Suprapubic skin (tissue), 4 donors: ENCODE data around the gene AASDHPPT. TPM values are rescaled to one million over a fixed set of nuclear protein-coding genes. Genes with fewer than 3 reads are reported as not detected.

Source experiments
- DNase-seq, 2 donors: peaks; one replicate each; pipeline ENCODE4 v3.0.0-alpha.2; 2019; ENCODE audit warnings: low spot score in 2 of 2
- H3K27ac ChIP-seq: fragments of 200-600 bp; sonication (generic); one replicate; pipeline ENCODE4 v1.5.1; 2019
- H3K27me3 ChIP-seq: fragments of 200-600 bp; sonication (generic); one replicate; pipeline ENCODE4 v1.5.1; 2019
- H3K36me3 ChIP-seq: fragments of 200-600 bp; sonication (generic); one replicate; pipeline ENCODE4 v1.5.1; 2019
- H3K4me1 ChIP-seq: fragments of 200-600 bp; sonication (generic); one replicate; pipeline ENCODE4 v1.5.1; 2019
- H3K4me3 ChIP-seq: fragments of 200-600 bp; sonication (generic); one replicate; pipeline ENCODE4 v1.5.1; 2019; ENCODE audit warnings: mild to moderate bottlenecking
- H3K9me3 ChIP-seq: fragments of 200-600 bp; sonication (generic); one replicate; pipeline ENCODE4 v1.5.1; 2019
- EP300 ChIP-seq: sonication (generic); formaldehyde crosslinking; IDR thresholded peaks from one replicate; pipeline ENCODE4 v1.6.1; 2017; ENCODE audit warnings: antibody characterized with exemption
- POLR2A ChIP-seq, 2 donors: fragments of 450-650 bp; IDR thresholded peaks; one replicate each; pipeline ENCODE4 v1.6.1; 2017; ENCODE audit warnings: antibody characterized with exemption in 2 of 2, mild to moderate bottlenecking in 2 of 2, moderate library complexity in 2 of 2
- POLR2AphosphoS5 ChIP-seq, 3 donors: sonication (generic); formaldehyde crosslinking; IDR thresholded peaks; one replicate each; pipeline ENCODE4 v1.6.1; 2017; ENCODE audit warnings: antibody characterized with exemption in 3 of 3
- WGBS: methylation state at CpG from one replicate; pipeline ENCODE4 v1.1.5; 2018; 5-methylcytosine and 5-hydroxymethylcytosine counted together
- total RNA-seq, 4 donors: library from RNA; depleted of rRNA; stranded (reverse); fragments of >200 nt; gene quantifications; one replicate each; pipeline ENCODE4 v1.1.0, GENCODE V29; 2016
- TF ChIP-seq, protein P1 (sequence below), 2 donors: fragments of 200-600 bp in 1 of 2; fragments of 450-650 bp in 1 of 2; sonication (generic) in 1 of 2; IDR thresholded peaks; one replicate each; pipeline ENCODE4 v1.5.1; 2016 to 2019; ENCODE audit warnings: antibody characterized with exemption in 2 of 2, mild to moderate bottlenecking in 1 of 2, moderate library complexity in 1 of 2

The AASDHPPT gene
- total RNA-seq, 4 donors from 2014 or later, result 33.7 to 45.6 (median 44.6) TPM

DNA sequence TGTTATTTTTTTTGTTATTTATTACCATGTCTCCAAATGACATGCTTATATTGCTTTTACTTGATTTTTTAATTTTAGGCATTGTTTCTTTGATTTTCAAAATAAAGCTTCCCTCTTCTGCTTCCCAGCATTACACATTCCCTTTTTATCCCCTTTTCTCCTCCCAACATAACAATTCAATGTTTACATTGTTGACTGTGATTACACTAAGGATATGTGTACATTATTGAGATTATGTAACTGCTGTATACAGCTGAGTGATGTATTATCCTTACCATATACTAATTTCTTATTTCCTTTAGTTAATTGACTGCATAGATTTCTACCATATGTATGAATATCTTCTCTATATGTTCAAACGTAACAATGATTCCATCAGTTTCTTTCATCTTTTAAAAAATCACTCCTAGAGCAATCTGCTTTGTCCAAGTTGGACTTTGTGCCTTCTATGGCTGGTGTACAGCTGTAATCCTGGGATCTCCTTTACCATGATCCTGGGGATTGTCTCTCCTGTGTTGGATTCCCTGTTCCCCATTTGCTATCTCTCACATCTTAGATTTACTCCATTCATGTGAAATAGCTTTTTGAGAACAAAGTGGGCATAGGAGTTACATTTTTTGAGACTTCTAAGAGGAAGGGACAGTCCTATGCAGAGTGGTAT is 21.6 kb downstream of the AASDHPPT start:
- no peaks in the 10 kb centered on the region for H3K9me3 ChIP-seq
- H3K27me3 ChIP-seq, result no peaks in the 10 kb centered on the region
- 82% methylated on average over 1 of the region's 1 CpG for WGBS
- no peaks in the 10 kb centered on the region for H3K4me1 ChIP-seq
- H3K27ac ChIP-seq, result no peak overlapping the region
- no peak overlapping the region for H3K4me3 ChIP-seq
- DNase-seq, result no peak
- no peak for TF ChIP-seq EP300
- TF ChIP-seq POLR2A (IDR thresholded peaks at IDR 0.05), result no peak
- no peak for TF ChIP-seq POLR2AphosphoS5 (IDR thresholded peaks at IDR 0.05)
- TF ChIP-seq, protein P1, sequence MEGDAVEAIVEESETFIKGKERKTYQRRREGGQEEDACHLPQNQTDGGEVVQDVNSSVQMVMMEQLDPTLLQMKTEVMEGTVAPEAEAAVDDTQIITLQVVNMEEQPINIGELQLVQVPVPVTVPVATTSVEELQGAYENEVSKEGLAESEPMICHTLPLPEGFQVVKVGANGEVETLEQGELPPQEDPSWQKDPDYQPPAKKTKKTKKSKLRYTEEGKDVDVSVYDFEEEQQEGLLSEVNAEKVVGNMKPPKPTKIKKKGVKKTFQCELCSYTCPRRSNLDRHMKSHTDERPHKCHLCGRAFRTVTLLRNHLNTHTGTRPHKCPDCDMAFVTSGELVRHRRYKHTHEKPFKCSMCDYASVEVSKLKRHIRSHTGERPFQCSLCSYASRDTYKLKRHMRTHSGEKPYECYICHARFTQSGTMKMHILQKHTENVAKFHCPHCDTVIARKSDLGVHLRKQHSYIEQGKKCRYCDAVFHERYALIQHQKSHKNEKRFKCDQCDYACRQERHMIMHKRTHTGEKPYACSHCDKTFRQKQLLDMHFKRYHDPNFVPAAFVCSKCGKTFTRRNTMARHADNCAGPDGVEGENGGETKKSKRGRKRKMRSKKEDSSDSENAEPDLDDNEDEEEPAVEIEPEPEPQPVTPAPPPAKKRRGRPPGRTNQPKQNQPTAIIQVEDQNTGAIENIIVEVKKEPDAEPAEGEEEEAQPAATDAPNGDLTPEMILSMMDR (IDR thresholded peaks at IDR 0.05), result no peak
- H3K36me3 ChIP-seq, result peaks cover 41% of the 10 kb centered on the region

DNA sequence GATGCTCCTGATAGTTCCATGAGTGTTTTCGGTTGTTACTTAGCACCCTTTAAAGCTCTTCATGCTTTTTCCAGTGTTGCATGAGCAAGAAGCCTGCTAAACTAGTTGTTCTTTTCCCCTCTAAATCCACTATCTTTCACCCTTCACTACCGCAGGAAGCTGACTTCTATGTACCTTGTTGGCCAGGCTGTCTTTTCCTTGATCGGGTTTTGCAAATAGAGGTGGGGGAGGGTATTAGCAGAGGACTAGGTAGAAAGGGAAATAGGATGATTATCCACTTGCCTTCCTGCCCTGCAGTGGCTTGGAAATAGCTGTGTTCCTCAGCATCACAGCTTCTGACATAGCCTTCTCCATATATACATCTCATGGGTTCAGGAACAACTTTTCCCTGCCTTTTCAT is 23.9 kb downstream of the AASDHPPT start:
- Histone ChIP-seq H3K4me1 (no peaks in the 10 kb centered on the region), H3K9me3 (no peaks in the 10 kb centered on the region), H3K36me3 (peaks cover 23% of the 10 kb centered on the region), H3K27me3 (no peaks in the 10 kb centered on the region), H3K27ac (no peak overlapping the region), H3K4me3 (no peak overlapping the region)
- DNase-seq, result no peak
- TF ChIP-seq POLR2AphosphoS5 (IDR thresholded peaks at IDR 0.05) (no peak), POLR2A (IDR thresholded peaks at IDR 0.05) (no peak), EP300 (no peak)
- TF ChIP-seq, protein P1 (IDR thresholded peaks at IDR 0.05), result no peak
- WGBS, result 89% methylated on average over 3 of the region's 3 CpGs

DNA sequence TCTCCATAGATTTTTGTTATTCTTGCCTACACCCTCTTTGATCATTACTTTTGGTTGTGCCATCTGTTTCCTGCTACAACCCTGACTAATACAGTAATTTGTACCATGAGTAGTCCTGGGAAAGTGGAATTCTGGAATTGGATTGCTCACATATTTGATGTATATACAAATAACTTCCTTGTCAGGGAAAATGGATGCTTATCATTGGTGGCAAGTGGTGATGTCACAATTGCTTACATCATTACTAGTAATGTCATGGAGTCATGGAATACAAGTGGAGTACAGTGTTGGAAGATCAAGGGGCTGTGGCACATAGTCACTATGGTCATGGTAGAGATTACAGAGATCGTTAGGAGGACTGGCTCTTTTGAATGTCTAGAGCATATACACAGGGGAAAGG is 24.4 kb downstream of the AASDHPPT start:
- TF ChIP-seq, protein P1 (IDR thresholded peaks at IDR 0.05), result no peak
- TF ChIP-seq POLR2A (IDR thresholded peaks at IDR 0.05) (no peak), EP300 (no peak), POLR2AphosphoS5 (IDR thresholded peaks at IDR 0.05) (no peak)
- Histone ChIP-seq H3K36me3 (peaks cover 18% of the 10 kb centered on the region), H3K9me3 (no peaks in the 10 kb centered on the region), H3K4me3 (no peak overlapping the region), H3K4me1 (no peaks in the 10 kb centered on the region), H3K27ac (no peak overlapping the region), H3K27me3 (no peaks in the 10 kb centered on the region)
- 88% methylated on average over 1 of the region's 1 CpG for WGBS
- no peak for DNase-seq

DNA sequence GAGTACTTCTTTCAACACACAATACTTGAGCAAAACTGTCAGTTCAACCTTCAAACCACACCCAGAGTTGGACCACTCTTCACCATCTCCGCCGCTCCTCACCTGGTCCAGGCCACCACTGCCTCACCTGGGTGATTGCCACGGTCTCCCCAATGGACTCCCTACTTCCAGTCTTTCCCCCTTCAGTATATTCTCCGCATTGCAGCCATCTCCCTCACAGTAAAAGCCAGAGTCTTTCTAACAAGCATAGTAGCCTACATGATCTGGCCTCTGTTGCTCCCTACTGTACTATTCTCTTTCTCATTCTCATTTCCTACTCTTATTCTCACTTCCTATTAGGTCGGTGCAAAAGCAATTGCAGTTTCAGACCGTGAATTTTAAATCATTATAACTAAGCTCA is 28.5 kb downstream of the AASDHPPT start:
- no peak for TF ChIP-seq POLR2A (IDR thresholded peaks at IDR 0.05)
- no peak for TF ChIP-seq EP300
- no peak for TF ChIP-seq POLR2AphosphoS5 (IDR thresholded peaks at IDR 0.05)
- TF ChIP-seq, protein P1 (IDR thresholded peaks at IDR 0.05), result no peak
- H3K4me3 ChIP-seq, result no peak overlapping the region
- H3K4me1 ChIP-seq, result no peaks in the 10 kb centered on the region
- 90% methylated on average over 6 of the region's 6 CpGs for WGBS
- no peaks in the 10 kb centered on the region for H3K9me3 ChIP-seq
- H3K36me3 ChIP-seq, result no peaks in the 10 kb centered on the region
- H3K27me3 ChIP-seq, result no peaks in the 10 kb centered on the region
- no peak overlapping the region for H3K27ac ChIP-seq
- no peak for DNase-seq

DNA sequence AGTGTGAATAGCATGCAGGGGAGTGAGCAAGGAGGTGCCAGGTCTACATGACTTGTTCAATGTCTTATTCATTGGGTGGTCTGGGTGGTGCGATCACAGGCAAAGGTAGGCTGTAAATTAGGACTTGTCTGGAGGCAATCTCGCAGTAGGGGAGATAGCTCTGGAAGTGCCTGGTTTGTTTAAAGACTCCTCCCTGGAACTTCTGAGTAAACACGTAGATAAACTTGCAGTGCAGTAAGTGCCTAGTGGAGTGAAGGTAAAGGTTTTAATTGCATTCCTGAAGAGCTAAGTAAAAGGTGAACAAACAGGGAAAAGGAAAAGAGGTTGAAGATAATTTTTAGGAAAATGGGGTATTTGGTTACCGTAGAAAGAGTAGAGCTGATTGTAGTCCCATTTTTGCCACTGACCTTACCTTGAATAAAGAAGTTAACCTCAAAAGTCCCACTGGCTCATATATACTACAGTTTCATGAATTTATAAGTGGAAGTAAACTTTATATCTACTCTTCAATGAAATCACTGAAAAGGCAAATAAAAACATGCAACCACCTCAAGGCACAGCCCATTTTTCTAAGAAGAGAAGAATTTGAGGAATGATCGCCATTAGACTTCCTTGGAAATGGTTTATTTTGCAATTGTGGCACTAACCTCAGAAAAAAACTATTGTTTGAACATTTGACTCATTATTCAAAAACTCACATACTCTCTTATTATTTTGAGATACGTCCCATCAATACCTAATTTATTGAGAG is 44.3 kb downstream of the AASDHPPT start:
- H3K27me3 ChIP-seq, result no peaks in the 10 kb centered on the region
- DNase-seq, result no peak
- no peaks in the 10 kb centered on the region for H3K9me3 ChIP-seq
- TF ChIP-seq EP300, result no peak
- no peak for TF ChIP-seq POLR2A (IDR thresholded peaks at IDR 0.05)
- TF ChIP-seq, protein P1 (IDR thresholded peaks at IDR 0.05), result no peak
- no peak for TF ChIP-seq POLR2AphosphoS5 (IDR thresholded peaks at IDR 0.05)
- no peaks in the 10 kb centered on the region for H3K36me3 ChIP-seq
- WGBS, result 60% methylated on average over 6 of the region's 6 CpGs
- no peak overlapping the region for H3K4me3 ChIP-seq
- no peaks in the 10 kb centered on the region for H3K4me1 ChIP-seq
- no peak overlapping the region for H3K27ac ChIP-seq
